GF-D8 (cell line): ENCODE measurements around the gene UBALD1.

ENCODE experiments used
- DNase-seq: peaks from one replicate; lab custom pipeline; 2025; lab: John Stamatoyannopoulos, UW

The UBALD1 gene

GRCh38 chr16:4614571-4615383, at the start of gene UBALD1:
TSS of gene UBALD1 (minus strand) at chr16:4614888. CDS start at chr16:4614797, 91 bp downstream.
- DNase-seq, result peak; percentile 61

- peak; percentile 90 for DNase-seq
Measured at GRCh38 chr16:4663777-4664465, 49.2 kb upstream of the UBALD1 start.

- no peak for DNase-seq
Measured at GRCh38 chr16:4663465-4663776, 48.7 kb upstream of the UBALD1 start.

DNA sequence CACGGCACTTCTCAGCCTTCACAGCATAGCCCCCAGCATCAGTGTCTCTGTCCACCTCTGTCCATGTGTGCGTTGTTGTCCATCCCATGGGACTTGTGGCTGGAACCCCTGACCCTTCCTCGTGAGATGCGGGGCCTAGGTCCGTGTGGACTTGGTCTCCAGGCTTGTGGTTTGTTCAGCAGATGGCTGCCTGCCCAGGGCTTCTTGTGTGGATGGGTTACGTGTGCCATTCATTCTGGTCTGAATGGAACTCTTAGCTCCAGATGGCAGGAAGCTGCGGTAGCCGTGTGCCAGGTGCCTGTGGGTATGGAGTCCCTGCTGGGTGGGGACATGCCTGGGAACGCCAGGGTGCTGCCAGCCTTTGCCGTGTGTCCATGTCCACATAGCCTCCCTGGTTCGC, 47.0 kb upstream of the UBALD1 start:
- DNase-seq, result peak; percentile 65

- DNase-seq, result no peak
Measured at GRCh38 chr16:4660454-4661007, 45.8 kb upstream of the UBALD1 start.

DNA sequence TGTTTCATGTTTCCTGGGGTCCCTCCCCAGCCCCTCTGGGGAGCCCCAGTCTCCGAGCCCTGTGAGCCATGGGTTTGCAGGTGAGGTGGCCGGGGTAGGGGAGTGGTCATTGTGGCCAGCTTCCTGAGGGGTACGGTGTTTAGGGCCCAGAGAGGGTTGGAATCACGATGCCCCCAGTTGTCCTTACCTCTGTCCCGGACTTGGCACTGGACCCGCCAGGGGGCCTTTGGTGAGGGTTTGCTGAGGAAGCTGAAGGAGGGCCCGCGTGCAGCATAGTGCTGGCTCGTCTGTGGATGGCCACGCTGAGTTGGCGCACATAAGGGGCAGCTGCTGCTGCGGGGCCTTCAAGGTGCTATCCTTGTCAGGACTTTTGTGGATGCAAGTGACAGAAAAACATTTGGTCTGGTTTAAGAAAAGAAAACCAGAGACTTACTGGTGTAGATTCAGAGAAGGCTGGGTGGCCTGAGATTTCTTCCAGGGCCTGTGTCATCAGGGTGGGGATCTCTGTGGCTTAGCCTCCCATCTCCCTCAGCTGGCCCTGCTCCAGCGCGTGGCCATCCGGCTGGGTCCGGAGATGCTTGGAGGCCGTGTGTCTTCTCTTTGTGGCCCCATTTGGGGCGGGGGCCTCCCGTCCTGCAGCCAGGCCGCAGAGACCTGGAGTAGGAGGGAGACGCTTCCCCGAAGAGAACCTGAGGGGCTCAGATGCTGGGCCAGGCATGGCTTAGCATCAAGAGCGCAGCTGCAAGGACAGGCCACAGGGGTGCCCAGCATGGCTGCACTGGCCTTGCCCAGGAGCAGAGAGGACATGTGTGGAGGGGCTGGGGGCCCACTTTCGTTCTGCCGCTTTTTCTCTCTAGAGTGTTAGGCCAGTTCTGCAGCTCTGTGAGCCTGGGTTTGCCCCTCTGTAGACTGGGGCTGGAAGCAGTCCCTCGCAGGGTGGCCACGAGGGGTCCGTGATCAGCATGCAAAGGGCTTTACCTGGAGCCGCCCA, 45.0 kb upstream of the UBALD1 start:
- DNase-seq, result no peak

DNA sequence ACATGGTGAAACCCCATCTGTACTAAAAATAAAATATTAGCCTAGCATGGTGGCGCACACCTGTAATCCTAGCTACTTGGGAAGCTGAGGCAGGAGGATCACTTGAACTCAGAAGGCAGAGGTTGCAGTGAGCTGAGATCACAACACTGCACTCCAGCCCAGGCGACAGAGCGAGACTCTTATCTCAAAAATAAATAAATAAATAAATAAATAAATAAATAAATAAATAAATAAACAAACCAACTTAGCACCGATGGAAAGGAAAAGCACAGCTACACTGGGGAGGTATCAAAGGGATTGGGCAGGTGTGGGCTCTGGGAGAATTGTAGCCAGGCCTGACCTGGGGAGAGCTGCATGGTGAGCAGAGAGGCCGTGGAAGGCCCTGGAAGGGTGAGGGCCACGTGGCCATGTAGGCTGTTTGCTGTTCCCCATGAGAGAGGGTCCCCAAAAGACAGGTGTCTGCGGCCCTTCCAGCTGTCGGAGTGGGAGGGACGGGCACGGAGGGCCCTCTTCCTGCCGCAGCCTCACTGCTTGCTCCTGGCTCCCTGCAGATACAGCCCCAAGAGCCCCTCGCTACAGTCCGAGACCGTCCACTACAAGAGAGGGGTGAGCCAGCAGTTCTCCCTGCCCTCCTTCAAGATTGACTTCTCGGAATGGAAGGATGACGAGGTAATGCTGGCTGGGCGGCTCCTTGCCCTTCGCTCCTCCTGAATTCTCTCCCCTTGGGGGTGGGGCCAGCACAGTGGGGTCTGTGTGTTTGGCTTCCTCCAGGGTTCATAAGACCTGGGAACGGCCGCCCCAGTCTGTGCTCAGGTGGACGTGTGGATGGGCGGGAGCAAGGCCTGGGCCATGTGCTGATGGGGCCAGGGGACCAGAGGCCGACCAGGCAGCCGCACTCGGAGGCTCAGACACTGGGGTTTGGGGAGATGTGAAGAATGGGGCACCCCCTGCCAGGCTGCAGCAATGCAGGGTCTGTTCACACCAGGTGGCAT, 42.3 kb upstream of the UBALD1 start:
- no peak for DNase-seq

GRCh38 chr16:4656221-4656620, 41.5 kb upstream of the UBALD1 start:
- DNase-seq, result no peak

GRCh38 chr16:4655801-4656200, 41.1 kb upstream of the UBALD1 start:
- DNase-seq, result no peak

DNA sequence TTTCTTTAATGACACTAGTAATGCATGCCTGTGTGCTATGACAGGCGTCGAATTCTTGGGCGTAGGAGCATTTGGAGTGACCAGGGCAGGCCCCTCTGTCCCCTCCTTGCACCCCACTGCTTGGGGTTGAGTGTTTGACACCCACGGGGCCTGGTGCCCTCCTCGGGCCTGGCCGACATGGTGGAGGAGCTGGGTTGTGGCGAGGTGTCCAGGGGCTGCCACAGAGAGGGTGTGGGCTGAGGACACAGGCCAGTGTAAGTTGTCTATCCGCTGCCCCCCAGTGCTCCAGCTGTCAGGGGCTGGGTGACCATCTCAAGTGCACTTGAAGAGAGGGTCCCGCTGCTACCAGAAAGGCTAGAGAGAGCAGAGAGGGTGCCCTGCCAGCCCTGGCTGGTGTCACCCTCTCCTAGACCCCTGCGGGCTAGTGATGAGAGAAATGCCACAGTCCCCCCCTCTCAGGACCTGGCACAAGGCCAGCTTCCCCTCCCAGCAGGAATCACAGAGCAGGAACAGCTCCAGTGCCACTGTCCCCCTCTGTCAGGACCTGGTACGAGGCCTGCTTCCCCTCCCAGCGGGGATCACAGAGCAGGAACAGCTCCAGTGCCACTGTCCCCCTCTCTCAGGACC, 40.4 kb upstream of the UBALD1 start:
- no peak for DNase-seq

DNA sequence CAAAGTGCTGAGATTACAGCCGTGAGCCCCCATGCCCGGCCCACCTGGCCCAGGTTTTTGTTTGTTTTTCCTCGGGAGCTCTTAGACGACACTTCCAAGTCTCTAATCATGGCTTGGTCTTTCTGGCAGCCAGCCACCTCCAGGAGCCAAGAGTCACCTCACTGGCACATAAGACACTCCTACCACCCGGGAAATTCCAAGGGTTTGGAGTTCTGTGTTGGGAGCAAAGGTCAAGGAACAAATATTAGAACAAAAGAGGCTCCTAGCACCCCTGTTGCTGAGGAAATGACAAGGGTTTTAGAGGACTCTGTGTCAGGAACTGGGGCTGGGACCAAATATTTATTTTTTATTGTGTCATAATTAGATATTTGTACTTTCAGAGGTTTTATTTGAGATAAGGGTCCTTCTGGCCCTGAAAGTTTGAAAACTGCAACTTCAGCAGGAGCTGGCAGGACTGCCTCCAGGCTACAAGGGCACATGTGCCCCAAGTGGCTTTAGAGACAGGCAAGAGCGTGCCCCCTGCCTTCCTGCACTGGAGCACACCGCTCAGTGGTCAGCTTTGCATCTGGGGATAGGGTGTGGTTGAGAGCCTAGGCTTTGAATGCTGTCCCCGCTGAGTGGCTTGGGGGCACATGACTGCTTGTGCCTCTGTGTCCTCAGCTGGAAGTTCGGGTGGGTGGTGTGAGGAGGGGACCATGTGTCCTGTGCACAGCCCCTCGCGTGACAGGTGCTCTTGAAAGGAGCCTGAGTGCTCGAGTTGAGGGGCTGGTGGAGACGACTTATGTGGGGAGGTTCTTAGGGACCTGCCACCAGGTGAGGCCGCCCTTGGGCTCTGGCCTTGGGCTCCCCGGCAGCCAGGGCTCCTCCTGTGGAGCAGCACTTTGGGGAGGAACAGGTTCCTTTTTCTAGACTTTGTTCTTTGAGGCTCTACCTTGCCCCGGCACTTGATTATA, 39.6 kb upstream of the UBALD1 start:
- DNase-seq, result no peak

- no peak for DNase-seq
Measured at GRCh38 chr16:4652561-4652960, 37.9 kb upstream of the UBALD1 start.

- peak; percentile 47 for DNase-seq
Measured at GRCh38 chr16:4651827-4652226, 37.1 kb upstream of the UBALD1 start.

GRCh38 chr16:4650443-4651074, 35.9 kb upstream of the UBALD1 start:
- DNase-seq, result peak; percentile 50

DNA sequence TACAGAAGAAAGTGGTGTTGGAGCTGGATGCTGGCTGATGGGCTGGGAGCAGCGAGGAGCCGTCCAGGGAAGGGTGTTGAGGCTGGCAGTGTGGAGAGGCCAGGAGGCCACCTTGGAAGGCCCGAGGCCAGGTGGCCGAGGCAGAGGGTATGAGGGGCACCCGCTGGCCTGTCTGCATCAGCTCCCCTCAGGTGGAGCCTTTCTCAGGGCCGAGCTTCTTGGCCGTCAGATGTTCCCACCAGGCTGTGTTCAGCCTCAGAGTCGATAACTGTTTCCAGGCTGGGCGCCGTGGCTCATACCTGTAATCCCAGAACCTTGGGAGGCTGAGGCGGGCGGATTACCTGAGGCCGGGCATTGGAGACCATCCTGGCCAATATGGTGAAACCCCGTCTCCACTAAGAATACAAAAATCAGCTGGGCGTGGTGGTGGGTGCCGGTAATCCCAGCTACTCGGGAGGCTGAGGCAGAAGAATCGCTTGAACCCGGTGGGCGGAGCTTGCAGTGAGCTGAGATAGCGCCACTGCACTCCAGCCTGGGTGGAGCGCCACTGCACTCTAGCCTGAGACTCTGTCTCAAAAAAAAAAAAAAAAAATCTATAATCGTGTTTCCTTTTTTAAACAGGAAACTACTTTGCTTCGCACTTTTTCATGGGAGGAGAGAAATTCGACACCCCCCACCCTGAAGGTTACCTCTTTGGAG, 35.2 kb upstream of the UBALD1 start:
- DNase-seq, result no peak

DNA sequence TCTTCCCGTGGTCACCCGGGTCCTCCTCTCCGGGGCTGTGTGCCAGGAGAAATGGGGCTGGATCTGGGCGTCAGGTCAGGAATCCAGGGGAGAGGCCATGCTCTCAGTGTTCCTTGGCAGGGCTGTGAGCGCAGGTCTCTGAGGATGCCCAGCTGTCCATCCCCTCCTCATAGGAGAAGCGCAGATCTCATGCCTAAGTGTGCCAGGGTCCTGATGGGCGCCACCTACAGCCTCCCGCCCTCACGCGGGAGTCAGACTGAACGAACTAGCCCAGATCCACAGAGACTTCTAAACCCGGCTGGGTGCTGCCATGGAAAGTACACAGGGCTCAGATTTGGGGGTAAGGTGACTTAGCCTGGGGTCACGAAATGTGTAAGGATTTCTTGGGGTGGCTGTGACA, 34.2 kb upstream of the UBALD1 start:
- no peak for DNase-seq

DNA sequence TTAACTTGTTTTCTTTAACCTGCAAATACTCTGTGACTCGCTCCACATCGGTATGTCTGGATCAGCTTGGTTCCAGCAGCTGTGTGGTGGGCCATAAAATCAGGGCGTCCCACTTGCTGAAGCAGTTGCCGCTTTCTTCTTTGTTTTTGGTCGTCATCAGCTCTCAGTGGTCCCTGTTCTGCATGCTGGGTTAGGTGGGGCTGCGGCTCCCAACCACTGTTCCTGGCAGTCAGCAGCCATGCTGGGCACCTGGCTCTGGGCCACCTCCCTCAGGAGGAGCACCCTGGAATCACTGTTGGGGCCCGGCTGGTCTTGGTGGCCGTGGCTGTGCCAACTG, 32.9 kb upstream of the UBALD1 start:
- DNase-seq, result no peak
